ENCODE results near the gene PSMB3.
"Not testable (repeated sequence)": the region's sequence is repeated elsewhere in the genome, so short reads cannot be mapped to it uniquely, and the experiment has no call there.

PSMB3 gene

DNA sequence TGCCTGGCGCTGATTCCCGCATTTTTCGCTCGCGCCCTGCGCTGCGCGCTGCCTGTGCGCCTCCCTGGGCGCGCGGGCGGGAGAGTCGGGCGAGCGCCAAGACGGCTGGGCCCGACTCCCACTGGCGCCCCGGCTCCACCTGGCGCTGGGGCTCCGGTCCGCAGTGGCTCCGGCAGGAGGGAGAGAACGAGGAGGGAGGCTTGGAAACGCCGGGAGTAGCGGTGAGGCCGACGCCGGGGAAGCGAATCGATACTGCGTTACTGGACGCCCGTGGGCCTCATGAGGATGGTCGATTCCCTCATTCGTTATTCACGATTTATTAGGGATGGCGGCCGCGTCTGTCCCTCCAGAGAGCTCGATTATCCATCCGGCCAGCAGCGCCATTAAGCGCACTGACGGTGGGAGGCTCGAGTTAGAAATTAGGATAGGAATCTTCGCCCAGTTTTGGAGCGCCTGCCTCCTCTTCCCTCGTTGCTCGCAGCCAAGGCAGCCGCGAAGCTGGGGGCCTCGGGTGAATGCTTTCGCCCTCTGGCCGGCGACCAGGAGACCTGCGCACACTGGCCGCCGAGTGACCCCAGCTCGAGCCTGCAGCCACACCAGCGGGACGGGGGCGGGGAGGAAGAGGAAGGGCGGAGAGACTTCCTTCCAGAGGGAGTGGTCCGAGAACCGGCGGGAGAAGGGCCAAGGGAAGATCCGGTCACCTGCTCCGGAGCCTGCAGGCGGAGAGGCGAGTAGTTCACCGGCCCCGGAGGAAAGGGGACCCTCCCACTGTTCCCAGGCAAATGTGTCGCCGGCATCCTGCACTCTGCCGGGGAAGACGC, 3.1 kb upstream of the PSMB3 start:
- DNase-seq (ENCODE audit: low read depth in 2 of 2) = no peak

DNA sequence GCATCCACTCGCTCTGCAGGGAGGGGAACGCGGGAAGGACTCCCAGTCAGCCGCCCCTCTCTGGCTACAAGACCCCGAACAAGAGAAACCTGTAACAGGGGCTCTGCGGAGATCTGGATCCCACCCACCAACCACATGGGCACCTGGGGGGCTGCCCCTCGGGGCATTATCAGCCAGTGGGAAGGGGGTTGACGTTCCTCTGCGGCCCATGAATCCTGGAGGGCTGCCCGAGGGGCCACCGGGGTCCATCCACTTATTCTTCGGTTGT, 2.6 kb upstream of the PSMB3 start:
- no peak for DNase-seq (ENCODE audit: low read depth in 2 of 2)

DNA sequence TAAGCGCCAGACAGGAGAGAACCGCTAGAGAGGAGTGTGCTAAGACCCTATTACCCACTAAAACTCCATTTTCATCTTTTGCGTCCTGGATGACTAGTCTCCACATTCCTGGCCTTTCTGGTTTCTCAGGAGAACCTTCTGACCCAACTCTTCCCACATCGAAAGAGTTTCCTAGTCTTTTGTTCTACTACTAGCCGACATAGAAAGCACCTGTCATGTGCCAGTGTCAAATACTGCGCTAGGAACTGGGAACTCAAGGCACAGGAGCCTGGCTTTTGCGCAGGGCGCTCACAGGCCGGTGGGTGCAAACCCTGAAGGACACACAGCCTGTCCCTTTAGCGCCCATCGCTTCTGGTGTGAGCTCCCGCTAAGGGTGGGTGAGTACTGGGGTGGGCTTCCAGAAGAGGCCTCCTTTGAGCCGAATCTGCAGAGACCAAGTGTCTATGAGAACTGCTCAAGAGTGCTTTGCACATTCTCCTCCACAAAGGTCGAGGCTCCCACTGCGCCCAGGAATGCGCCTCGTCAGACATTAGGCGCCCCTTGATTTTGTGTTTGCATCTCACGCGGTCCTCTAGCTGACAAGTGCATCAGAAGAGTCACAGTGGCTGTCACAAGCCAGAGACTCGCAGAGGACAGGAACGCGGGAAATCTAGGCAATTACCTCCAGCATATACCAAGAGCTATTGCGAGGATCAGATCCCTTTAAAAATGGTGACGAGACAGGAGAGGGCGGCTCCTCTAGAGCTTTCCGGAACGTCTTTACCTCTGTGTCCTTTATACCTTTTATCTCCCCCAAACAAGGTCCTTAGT, 2.0 kb upstream of the PSMB3 start:
- no peak for DNase-seq (ENCODE audit: low read depth in 2 of 2)

DNA sequence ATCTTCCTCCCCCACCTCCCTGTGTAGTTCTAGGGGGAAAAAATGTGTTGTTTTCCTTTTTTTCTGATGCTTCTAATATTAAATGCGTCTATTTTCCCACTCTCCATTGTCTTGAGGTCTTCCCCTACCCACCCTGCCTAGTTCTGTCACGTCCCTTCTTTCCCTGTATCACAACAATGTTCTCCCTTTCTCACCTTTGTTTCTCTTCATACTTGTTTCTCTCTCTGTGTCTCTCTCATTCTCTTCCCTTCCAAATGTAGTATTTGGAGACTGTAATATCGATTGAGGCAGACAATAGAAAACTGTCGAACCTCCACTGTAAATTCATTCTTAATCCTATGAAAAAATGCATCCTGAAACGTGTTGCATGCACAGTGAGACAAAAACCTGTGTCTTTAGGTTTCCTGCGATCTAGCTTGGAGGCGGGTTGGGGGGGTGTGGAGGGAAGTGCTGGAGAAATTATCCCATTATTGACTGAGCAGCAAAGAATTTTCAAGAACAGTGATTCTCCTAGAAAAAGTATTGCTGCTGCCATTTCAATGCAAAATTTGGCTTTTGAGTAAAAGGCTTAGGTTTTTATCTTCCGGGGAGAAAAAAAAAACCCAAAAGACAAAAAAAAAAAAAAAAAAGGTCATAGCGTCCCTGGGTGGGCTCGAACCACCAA, 1.3 kb upstream of the PSMB3 start:
- DNase-seq (ENCODE audit: low read depth in 2 of 2) = no peak

DNA sequence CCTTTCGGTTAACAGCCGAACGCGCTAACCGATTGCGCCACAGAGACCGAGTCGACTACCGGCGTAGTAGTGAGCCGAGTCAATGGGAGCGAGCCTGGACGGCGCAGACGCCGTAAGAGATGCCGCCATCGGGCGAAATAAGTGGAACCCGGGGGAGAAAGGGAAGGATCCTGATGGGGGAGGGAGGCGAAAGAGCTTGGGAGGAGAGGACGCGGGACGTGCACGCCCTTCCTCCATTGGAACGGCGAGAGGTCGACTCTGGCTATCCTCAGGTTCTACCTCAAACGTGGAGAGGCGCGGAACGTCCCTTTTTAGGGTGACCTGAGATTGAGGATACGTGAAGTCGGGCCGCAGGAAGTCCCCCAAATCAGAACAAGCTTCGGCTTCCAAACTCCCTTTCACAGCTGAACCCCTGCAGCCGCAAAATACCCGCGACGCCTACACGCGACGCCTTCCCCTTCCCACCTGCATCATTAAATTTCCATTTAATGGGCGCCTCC, 683 bp upstream of the PSMB3 start:
- DNase-seq (ENCODE audit: low read depth in 2 of 2) = peak; percentile 69 to 82

DNA sequence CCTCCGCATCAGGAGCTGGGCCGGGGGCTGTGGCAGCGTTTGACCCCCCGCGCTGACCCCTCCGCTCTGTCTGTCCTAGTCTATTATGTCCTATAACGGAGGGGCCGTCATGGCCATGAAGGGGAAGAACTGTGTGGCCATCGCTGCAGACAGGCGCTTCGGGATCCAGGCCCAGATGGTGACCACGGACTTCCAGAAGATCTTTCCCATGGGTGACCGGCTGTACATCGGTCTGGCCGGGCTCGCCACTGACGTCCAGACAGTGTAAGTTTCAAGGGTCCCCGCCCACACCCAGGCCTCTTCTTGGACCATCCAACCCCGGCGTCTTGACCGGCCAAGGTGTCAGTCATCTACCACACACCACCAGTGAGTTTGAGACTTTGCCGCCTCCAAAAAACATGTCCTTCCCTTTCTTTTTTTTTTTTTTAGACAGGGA, 548 bp downstream of the PSMB3 start:
- no peak for DNase-seq (ENCODE audit: low read depth in 2 of 2)

DNA sequence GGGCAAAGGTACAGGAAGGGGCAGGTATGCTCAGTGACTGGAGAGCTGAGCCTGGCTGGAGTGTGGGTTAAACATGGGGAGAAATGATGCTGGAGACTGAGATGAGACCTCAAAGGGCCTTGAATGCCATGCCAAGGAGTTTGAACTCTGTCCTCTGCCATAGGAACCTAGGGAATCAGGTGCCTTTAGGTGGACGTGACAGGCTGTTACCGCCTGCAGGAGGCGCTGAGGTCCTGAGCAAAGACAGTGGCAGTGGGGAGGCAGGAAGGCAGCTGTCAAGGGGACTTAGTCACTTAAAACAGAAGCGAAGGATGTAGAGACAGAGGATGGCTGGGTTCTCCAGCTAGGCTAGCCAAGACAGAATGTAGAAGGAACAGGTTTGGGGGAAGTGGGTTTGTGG, 9.1 kb downstream of the PSMB3 start:
- no peak for DNase-seq (ENCODE audit: low read depth in 2 of 2)

DNA sequence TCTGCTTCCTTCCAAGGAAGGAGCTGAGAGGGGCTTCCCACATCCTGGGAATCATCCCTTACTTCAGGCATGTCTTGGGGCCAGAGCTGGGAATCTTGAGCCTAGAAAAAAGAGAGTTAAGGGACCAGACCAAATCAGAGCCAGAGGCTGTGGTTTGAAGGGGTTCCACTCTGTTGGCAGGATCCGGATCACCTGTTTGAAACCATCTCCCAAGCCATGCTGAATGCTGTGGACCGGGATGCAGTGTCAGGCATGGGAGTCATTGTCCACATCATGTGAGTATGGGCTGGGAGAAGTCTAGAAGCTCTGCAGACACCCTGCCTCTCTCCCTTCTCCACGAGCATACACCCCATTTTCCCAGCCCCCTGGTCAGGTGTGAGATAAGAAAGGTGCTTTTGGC, 9.7 kb downstream of the PSMB3 start:
- no peak for DNase-seq (ENCODE audit: low read depth in 2 of 2)

DNA sequence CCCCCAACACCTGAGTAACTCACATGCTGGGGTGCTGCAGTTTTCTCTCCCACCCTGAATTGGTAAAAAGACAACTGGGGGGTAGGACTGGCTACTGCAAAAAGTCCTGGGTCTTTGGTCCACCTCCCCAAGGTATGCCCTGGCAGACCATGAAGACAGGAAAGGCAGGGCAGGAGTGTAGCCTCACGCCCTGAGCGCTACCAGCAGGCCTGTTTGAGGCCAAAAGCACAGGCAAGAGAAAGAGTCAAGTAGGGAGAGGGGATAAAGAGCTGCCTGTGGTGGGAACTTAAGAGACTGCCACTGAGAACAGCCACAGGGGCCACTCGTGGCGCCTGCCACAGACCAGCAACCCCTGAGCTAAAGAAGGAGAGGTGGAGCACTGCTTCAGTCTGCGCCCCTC, 13.8 kb downstream of the PSMB3 start:
- no peak for DNase-seq (ENCODE audit: low read depth in 2 of 2)

DNA sequence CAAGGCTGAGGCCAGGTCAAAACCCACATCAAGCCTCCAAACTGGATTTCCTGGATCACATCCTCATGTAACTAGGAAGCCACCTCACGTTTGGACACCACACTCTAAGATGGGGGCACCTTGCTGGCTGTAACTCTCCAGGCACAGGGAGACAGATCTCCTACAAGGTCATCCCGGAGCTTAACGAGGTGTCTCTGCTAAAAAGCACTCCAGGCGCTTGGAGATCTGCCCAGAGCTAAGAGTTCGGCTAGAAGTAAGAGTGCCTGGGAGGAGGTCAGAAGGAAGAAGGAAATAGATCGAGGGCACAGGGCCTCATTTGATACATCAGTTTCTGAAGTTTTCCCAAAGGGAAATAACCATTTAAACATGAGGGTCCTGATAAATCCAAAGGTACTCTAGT, 15.9 kb downstream of the PSMB3 start:
- DNase-seq (ENCODE audit: low read depth in 2 of 2) = no peak

DNA sequence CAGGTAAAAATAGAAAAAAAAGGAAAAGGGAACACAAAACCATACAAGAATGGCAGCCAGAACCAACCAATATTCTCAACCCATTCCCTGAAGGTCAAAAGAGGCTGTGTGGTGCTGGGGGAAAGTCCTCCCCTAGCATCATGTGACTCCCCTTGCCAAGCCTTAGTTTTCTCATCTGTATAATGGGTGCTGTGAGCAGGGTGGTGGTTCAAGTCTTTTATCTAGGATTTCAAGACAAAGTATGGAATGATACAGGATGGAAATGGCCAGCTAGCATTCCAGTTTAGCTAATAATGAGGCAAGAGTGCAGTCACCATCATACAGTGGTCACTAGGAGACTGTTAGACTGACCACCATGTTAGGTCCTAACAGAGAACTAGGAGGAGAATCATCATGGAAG, 20.7 kb downstream of the PSMB3 start:
- no peak for DNase-seq (ENCODE audit: low read depth in 2 of 2)

DNA sequence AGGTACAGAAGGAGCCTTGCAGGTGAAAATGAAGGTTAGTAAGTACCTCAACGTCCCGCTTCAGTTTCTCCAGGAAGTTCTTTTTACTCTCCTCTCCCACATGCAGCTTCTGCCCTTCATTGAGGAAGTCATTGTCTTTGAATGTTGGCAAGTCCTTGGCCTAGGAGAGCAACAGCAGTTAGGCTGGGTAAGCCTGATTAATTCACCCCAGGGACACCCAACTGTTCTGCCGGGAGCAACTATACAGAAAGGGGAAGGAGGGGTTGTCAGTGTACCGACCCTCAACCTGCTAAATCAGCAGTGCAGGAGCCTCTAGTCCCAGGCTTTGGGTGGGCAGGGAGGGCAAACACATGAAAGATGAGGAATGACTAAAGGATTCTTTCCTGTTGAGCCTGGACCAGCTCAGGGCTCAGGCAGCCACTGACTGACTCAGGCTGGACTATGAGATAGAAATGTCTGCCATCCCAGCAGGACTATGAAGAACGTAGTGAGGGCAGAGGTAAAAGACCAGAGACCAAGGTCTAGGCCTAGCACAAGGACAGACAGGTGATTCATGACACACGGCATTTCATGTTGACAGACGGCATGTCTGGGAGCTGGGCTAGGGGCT, 25.2 kb downstream of the PSMB3 start:
- no peak for DNase-seq (ENCODE audit: low read depth in 2 of 2)

DNA sequence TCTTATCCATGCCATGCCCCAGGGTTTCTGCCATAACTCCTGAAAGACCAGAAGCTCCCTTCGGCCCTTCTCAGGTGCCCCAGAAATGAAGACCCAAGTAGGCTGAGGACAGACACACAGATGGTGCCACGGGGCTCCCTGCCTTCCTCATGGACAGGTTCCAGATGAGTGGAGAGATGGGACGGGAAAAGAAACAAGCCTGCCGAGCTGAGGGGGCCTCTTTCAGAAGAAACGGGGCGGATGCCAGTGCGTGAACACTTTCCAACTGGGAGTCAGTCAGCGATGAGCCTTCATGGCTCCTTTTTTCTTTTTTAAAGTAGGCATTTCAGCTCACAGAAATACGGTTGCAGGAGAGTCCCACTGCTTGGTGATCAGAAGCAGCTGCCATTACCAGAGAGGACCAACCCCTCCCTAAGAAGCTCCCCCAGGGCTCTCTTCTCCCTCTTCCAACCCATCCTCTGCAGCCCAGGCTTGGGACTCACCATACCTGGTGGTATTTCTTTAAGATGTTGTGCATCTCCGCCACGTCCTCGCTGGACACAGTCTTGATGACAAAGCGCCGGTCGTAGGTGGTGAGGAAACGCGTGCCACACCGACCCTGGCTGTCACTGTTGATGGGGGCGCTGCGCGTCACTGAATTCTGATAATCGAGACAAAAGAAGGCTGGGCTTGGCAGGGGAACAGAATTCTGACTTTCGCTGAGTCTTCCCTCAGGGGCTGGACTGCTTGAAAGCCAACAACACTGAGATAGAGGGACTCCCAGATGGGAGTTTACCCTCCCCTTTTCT, 27.6 kb downstream of the PSMB3 start:
- no peak for DNase-seq (ENCODE audit: low read depth in 2 of 2)

DNA sequence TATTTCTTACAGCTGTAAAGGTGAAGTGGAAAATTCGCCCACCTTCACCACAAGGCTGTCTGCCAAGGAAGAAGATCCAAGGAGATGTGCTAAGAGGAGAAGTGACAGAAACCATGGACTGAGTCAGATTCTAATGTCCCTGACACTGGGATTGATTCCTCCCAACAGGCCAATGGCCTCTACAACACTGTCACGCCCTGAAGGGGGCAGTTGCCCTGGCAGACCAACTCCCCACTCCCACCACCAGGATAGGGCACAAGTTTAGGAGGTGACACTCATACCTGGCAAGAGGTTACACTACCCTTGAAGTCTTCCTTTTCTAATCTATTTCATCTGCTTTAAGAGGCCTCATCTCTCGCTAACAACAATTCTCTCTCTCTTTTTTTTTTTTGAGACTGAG, 30.7 kb downstream of the PSMB3 start:
- no peak for DNase-seq (ENCODE audit: low read depth in 2 of 2)

DNA sequence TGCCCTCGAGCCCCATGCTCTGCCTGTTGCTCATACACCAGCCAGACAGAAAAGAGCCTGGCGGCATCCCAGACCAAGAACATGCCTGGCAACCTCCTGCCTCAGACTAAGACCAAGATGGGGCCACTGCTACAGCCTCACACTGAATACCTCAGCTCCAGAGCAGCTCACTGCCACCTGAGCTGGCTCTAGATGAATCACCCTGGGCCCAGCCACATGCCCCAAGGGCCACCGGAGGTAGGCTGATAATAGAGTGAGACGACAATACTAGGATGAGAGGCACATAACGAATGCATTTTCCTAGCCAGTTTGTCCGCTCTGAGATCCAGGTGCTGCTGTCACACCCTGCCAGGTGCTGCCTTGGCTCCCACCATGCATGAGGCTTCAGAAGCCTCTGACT, 33.8 kb downstream of the PSMB3 start:
- DNase-seq (ENCODE audit: low read depth in 2 of 2) = no peak

DNA sequence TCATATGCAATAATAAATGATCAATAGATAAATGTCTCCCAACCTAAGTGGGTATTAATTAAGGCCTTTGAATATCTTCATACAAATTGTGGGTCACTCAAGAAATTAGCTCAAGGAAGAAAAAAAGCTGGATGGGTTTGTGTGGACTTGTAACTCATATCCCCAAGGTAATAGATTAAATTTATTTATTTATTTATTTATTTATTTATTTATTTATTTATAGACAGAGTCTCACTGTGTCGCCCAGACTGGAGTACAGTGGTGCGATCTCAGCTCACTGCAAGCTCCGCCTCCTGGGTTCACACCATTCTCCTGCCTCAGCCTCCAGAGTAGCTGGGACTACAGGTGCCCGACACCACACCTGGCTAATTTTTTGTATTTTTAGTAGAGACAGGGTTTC, 35.5 kb downstream of the PSMB3 start:
- DNase-seq (ENCODE audit: low read depth in 2 of 2) = not testable (repeated sequence)

DNA sequence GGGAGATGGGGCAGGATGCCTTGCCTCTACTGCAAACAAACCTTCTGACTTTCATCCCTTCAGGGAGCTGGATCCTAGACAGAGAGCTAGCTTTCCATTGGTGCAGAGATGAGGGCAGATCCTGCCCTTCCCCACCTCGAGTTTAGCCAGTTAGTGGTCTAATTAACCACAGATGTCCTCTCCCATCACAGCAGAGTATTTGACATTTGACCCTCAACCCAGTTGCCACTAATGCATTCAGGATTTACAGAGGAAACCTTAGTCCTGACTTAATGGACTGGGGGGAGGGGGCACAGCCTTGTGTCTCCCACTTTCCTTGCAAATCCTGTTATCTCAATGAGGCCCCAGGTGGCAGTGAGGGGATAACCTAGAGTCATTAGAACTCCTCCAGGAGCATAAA, 36.6 kb downstream of the PSMB3 start:
- no peak for DNase-seq (ENCODE audit: low read depth in 2 of 2)

DNA sequence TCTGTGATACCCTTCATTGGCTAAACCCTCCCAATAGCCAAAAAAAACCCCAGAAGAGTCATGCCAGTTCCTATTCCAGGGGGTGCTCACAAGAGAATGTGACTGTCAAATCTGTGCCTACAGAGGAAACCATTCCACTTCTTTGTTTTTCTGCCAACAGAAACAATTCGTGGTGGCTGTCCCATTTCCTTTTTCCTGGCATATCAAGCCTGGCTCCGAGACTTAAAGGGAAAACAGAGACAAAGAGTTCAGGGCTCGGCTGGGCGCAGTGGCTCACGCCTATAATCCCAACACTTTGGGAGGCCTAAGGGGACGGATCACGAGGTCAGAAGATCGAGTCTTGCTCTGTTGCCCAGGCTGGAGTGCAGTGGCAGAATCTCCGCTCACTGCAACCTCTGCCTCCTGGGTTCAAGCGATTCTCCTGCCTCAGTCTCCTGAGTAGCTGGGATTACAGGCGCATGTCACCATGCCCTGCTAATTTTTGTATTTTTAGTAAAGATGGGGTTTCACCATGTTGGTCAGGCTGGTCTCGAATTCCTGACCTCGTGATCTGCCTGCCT, 37.7 kb downstream of the PSMB3 start:
- not testable (repeated sequence) for DNase-seq (ENCODE audit: low read depth in 2 of 2)

DNA sequence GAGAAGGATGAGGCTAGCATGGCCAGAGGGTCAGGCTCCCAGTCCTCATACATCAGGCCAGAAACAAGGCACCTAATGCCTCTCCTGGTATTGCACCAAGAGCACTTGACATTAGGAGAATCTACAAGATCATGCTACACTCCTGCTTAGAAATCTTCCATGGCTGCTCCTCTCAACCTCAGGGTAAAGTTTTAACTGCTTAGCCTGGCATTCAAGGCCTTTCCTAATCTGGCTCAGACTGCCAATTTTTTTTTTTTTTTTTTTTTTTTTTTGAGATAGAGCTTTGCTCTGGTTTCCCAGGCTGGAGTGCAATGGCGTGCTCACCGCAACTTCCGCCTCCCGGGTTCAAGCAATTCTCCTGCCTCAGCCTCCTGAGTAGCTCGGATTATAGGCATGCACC, 38.6 kb downstream of the PSMB3 start:
- no peak for DNase-seq (ENCODE audit: low read depth in 2 of 2)

DNA sequence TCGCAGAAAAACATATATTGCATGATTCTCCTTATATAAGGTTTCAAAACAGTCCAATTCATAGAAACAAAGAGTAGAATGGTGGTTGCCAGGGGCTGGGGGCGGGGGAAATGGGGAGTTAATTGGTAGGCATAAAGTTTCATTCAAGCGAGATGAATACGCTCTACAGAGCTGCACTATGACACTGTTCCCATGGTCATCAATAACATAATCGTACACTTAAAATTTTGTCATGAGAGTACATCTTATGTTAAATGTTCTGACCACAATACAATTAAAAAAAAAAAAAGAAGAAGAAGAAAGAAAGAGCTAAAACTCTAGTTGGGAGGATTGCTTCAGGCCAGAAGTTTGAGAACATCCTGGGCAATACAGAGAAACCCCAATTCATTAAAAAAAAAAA, 41.7 kb downstream of the PSMB3 start:
- no peak for DNase-seq (ENCODE audit: low read depth in 2 of 2)

Data from stimulated activated CD8-positive, alpha-beta memory T cell treated with anti-CD3 and anti-CD28 coated beads, Interleukin-2, amount 100 ng/mL, for 48 hours (primary cell).